HG02840 (cell line): Measurements from ENCODE around the gene HAPSTR1.
"Not testable (repeated sequence)": the region's sequence is repeated elsewhere in the genome, so short reads cannot be mapped to it uniquely, and the experiment has no call there.

Experiments
- ATAC-seq: cut with Tn5 transposase; IDR thresholded peaks from one replicate; pipeline ENCODE4 v1.9.1; 2021; ENCODE audit warnings: mild to moderate bottlenecking, moderate library complexity, moderate number of reproducible peaks; ENCODE audit not compliant: unreplicated experiment, low FRiP score

Gene HAPSTR1

DNA sequence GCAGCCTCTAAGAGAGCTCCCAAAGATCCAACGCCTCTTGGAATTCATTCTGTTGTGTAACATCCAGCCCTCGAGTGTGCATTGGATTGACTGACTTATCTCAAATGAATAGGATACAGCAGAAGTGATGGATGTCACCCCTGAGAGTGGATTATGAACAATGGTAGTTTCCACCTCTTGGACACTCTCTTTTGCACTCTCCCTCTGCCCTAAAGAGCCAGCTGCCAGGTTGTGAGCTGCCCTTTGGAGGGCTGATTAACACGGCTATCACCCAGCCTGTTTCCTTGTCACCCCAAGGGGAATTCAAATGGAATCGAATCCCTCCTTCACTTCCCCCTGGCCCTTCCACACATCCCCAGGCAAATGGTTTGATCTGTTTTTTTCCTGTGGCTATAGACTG is 21.2 kb upstream of the HAPSTR1 start:
- no peak for ATAC-seq

DNA sequence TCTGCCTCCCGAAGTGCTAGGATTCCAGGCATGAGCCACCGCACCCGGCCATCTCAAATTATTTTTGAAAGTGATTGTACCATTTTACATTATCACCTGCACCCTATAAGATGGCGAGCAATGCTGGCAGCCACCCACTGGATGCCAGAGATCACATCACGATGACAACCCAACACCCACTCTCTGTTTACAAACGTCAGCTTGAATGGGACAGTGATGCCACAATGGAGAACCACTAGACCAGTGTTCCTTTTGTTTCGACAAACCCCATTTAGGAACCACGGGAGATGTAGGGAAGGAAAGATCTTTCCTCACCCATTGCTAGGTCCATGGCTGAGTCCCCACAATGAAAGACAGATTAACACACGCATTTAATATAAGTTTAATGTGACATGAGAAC is 20.1 kb upstream of the HAPSTR1 start:
- no peak for ATAC-seq

DNA sequence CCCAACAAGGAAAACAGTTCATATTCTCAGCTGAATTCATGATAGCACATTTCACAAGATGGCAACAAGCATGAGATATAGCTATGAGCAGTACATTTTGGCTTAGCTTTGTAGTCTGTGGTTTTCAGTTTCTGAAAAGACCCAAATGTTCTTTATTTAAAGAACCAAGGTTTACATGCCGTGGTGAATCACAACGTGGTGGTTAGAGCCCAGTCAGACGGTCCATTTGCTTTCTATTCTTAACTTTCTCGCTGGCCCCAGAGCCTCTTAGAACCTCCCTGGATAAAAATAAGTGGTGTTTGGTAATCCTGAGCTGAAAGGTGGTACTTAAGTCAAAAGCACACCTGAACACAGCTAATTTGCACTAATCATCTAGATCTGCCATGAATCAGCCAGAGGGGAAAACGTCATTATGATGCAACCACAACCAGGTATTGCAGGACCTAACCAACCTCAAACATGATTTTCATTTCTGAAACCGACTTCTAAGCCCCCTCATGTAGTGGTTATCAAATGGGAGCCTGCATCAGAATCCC is 18.6 kb upstream of the HAPSTR1 start:
- ATAC-seq = no peak

DNA sequence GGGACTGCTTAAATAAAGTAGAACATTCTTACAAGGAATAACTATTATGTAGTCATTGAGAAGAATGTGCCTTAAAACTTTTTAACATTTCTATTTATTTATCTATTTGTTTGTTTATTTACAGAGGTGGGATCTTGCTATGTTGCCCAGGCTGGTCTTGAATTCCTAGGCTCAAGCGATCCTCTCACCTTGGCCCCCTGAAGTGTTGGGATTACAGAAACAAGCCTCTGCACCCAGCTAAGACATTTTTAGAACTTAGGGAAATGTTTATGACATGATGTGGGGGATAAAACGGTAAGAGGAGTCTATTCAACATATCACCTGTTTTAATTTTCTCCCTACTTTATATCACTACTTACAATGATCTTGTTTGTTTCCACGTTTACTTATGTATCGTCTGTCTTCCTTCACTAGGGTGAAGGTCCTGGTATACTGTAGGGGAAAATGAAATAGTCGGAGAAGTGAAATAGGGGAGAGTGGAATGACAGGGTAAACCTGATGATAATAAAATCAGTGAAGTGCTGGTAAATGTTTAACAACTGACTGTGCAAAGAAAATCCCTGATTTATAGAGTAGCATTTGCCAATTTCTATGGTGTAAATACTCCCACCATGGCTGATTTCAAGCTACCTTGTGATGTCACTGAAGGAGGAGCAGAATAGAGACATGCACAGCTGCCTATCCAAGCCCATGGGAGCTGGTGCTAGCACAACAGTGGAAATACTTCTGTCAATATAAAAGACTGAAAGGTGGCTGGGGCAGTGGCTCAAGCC is 16.0 kb upstream of the HAPSTR1 start:
- ATAC-seq = no peak

DNA sequence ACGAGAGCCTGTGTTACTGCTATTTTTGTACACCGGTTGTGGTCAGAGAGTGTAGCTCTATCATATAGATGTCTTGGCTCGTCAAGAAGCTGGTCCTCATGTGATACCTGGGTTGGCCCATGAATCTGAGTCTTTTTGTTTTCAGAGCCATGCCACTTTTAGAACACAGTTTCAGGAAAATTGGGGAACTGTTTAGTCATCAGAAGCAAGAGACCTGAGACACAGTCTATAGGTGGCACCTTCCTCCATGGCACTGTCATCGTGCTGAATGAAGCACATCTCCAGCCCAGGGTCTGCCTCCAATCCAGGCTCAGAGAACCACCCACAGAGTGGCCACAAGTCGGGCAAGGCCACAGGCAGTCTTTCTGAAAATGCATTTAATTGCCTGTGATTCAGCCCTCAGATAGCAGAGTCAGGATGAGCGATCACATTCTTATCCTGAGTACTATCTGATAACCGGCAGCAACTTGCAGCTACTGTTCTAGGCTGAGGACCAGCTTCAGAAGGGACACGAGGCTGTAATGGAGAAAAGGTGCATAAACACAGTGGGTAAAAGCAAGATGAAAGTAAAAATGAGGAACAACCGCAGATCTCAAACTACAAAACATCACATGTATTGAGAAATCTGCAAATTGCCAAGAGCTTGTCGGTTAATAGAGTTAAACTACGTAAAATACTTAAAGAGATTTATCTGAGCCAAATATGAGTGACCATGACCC is 14.2 kb upstream of the HAPSTR1 start:
- ATAC-seq = no peak

DNA sequence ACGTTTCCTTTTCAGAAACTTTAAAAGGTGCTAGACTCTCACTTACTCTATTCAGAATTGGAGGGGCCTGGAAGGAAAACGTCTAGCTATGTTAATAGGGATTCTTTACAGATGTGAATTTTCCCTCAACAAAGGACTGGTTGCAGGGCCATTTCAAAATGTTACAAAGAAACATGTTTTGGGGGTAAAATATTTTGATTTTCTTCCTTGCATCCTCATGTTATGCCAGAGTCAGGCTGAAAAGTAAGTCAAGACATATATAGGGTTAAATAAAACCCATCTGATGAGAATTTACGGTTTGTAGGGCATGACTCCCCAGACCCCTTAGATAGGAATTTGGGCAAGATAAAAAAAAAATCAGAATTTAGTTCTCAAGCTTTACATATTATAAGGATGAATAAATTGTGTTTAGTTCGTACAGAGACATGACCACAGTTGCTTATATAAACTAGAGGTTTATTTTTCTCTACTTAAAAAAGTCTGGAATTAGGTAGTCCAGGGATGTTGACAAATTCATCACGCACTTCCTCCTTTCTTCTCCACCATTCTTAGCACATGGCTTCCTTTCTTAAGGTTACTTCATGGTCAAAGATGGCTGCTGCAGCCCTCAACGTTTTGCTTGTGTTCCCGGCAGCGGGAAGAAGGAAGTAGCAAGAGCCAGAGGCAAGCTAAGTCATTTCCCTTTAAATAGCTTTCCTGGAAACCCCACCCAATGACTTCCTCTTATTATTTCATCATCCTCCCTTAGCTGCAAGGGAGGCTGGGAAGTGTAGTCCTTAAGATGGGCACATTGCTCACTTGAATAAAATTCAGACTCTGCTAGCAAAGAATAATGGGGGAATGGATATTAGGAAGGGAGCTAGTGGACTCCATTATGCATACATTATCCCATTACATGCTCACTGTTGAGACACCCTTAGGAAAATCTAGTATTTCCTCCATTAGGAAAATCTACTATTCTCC is 12.7 kb upstream of the HAPSTR1 start:
- ATAC-seq = peak; percentile 65

DNA sequence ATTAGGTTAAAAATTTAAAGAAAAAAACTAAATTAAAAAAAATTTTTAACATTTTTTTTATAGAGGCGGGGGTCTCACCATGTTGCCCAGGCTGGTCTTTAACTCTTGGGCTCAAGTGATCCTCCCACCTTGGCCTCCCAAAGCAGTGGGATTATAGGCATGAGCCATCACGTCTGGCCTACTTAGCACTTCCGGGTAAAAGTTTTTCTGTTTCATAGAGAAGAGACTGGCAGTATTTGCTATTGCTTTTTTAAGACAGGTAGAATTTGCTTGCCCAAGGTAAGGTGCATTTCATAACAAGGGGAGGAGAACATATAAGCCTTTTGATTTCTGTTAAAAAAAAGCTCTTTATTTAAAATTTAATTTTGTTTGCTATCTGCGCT is 12.0 kb upstream of the HAPSTR1 start:
- no peak for ATAC-seq

DNA sequence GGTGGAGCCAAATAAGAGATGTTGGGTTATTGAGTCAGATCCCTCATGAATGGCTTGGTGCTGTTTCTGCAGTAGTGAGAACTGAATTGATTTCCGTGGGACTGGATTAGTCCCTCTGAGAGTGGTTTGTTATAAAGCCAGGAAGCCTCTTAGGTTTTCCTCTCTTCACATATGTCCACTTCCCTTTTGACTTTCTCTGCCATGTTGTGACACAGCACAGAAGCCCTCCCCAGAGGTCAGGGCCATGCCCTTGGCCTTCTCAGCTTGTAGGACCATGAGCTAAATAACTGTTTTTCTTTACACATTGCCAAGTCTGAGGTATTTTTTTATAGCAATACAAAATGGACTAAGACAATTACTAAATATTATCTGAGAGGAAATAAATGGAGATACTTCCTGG is 10.3 kb upstream of the HAPSTR1 start:
- no peak for ATAC-seq

DNA sequence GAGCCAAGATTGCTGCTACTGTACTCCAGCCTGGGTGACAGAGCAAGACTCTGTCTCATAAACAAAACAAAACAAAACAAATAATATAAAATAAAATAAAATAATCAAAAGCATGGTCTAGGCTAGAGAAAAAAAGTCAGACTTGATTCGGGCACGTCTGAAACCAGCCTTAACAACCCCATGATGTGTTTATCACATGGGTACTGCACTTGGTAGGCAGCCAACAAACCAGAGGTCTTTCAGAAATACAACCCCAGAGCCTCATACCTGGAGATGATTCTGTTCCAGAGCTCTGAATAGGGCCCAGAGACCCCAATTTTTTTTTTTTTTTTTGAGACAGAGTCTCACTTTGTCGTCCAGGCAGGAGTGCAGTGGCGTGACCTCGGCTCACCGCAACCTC is 9.6 kb upstream of the HAPSTR1 start:
- ATAC-seq = no peak

DNA sequence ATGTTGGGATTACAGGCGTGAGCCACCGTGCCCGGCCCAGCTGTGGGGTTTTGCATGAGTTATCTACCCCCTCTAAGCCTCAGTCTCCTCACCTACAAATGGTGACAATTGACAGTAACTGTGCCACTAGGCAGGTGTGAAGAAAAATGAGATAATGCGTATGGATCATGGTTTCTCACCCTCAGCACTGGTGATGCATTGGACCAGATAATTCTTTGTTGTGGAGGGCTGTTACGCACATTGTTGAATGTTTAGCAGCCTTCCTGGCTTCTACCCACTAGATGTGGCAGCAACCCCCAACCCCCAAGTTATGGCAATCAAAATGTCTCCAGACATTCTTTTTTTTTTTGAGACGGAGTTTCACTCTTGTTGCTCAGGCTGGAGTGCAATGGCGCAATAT is 9.0 kb upstream of the HAPSTR1 start:
- no peak for ATAC-seq

DNA sequence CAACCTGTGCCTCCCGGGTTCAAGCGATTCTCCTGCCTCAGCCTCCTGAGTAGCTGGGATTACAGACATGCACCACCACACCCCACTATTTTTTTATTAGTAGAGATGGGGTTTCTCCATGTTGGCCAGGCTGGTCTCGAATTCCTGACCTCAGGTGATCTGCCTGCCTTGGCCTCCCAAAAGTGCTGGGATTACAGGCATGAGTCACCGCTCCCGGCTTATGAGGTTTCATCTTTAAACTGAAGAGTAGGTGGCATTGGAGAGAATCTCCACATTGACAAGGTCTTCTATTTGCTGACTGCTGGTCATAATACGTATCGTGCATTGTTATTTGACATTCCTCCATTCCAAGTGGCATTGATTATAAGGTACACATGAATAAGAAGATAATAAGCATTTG is 3.7 kb upstream of the HAPSTR1 start:
- not testable (repeated sequence) for ATAC-seq

DNA sequence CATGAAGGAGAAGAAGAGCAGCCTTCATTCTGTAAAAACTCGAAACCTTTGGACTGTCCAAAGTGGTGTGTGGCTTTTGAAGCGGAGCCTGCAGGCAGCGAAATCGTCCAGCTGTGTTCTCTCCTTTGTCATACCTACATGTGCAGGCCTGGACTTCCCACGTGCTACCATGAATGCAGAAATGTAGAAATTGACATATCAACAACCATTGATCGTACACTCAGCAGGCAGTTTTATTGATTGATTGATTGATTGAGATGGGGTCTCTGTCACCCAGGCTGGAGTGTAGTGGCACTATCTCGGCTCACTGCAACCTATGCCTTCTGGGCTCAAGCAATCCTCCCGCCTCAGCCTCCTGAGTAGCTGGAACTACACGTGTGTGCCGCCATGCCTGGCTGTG is 2.6 kb upstream of the HAPSTR1 start:
- ATAC-seq = no peak

DNA sequence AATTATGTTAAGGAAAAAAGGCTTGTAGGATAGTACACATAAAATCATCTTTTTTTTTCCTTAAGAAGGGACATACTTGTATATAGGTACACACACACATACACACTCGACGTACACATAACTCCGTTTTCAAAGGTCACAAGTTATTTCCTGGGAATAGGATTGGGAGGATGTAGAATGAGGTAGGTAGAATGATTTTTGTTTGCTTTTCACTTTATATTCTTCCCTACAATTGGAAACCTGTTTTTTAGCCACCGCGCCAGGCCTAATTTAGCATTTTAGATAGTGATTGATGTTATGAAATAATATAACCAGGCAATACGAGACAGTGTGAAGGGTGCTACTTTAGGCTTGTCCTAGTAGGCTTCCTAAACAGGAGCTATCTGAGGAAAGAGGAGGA is 1.8 kb upstream of the HAPSTR1 start:
- no peak for ATAC-seq

DNA sequence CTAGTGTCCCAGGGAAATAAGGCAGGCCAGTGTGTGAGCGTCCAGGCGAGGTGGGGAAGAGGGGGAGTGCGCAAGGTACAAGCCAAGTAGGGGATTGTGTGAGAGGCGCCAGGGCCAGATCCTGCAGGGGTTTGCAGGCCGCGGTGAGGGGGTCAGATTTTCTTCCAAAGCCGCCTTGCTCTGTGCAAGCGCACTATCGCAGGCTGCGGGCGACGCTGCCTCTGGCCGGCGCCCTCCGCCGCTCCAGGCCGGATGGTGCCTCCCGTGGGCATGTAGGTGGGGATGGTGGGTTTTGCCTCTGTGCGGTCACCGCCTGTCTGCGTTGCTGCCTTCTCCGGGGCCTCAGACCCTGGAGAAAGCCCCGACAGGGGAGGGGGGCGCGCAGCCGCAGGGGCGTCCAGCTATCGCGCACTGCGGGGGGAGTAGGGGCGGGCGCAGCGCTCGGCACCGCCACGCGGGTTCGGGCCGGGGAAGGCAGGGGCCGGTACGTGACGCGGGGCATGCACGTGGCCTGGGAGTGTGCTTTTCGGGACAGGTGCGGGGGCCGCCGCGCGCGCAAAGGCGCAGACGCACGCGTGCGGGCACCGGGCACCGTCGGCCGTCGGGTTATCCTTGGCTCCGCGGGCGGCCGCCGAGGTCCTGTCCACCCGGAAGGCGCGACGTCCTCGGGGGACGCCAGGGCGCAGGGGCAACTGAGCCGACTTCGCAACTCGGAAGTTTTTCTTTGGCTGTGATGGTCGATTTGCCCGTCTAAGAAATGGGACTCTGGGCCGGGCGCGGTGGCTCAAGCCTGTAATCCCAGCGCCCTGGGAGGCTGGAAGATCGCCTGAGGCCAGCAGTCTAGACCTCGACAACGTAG is 1.1 kb upstream of the HAPSTR1 start:
- no peak for ATAC-seq

DNA sequence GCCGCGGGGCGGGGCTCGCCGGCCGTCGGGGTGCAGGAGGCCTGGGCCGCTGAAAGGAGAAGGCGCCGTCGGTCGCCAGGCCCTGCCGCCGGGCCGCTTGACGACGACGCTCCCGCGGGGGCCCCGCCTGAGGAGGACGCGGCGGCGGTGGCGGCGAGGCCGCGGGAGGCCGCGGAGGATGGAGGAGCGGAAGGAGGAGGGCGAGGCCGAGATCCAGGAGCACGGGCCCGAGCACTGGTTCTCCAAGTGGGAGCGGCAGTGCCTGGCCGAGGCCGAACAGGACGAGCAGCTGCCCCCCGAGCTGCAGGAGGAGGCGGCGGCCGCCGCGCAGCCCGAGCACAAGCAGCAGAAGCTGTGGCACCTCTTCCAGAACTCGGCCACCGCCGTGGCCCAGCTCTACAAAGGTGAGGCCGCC is 430 bp downstream of the HAPSTR1 start:
- ATAC-seq = peak; percentile 29

DNA sequence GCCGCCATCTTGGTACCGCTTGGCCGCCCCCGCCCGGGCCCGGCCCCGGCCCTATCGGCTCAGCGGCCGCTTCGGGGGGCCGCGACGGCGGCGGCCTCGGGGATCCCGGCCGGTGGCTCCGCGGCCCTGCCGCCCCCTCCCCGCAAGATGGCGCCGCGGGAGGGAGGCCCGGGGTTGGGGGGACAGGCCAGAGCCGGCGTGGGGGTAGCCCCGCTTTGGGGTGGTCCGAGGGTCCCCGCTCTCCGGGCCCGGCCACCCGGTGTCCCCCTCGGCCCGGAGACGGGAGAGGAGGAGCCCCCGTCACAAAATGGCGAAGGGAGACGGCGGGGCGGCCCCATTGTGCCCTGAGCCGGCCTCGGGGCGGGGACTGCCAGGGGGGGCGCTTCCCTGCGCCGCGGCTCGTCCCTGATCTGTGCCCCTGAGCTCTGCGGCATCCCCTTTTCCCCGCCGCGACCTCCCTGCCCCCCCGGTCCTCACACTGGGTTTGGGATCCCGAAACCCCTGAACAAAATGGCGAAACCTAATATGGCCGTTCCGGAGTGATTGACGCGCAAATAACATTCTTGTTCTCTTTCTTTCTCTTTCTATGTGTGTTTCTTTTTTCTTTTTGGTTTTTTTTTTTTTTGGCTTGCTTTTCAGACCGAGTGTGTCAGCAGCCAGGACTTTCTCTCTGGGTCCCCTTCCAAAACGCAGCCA is 986 bp downstream of the HAPSTR1 start:
- ATAC-seq = peak; percentile 13

DNA sequence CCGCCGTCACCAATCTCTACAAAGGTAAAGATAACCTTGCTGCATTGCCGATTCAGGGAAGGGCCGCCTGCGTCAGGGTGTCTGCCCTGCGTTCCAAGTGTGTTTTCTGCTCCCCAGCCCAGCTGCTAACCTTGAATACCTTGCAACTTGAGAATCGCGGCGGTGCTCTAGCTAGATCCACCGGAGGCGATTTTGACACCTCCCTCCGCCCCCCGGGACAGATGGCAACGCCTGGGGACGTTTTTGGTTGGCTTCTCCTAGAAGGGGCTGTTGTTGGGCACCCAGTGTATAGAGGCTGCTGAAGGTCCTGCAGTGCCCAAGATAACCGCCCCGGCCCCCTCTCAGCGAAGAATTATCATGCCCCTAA is 1.5 kb downstream of the HAPSTR1 start:
- no peak for ATAC-seq

DNA sequence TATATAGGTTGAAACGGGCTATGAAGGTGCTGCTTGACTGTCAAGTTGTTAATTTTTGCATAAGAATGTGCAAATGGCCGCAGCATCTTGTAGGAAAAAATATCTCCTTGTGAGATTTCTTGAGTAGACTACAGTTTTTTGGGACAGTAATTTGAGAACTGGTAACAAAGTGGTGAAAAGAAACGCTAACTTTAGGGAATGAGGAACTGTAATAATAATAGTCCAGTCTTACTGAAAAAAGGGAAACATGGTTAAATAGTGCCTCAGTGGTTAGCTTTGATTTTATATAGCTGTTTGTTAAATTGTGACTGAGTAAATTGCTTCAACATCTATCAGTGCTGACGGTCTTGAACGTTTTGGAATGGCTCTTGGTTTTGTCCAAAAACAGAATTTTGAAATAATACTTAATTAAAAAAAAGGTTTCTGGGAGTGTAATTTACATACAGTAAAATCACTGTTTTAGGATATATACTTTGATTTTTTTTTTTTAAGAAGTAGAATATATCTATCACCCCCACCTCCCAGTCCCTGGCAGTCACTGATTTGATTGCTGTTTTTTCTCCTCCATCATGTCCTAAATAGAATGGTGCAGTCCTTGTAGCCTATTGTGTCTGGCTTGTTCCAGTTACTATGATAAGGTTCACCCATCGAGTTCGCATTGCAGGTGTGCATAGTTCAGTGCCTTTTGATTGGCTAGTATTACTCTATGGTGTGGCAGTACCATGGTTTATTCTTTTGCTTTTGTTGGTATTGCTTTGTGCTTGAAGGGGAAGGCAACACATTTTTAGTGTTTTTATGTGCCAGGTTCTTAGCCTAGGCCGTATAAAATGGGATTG is 2.8 kb downstream of the HAPSTR1 start:
- no peak for ATAC-seq
